GM23338 (cell line): ENCODE data around the gene BIRC5. TPM values are rescaled to one million over a fixed set of nuclear protein-coding genes. Genes with fewer than 3 reads are reported as not detected.

ENCODE experiments used
- ATAC-seq: fragments of 200-7000 bp; cut with Tn5 transposase; 3 replicates; pipeline ENCODE4 v1.9.1; 2020
- DNase-seq: peaks from one replicate; pipeline ENCODE4 v3.0.0-alpha.2; 2015; ENCODE audit warnings: low spot score
- H2AFZ ChIP-seq: fragments of 200-600 bp; sonication (generic); 2 replicates; pipeline ENCODE4 v1.8.0; 2016; ENCODE audit warnings: antibody characterized with exemption, mild to moderate bottlenecking, moderate library complexity
- H3F3A ChIP-seq: fragments of 200-600 bp; sonication (generic); replicated peaks from 2 replicates; pipeline ENCODE4 v1.8.0; 2017; ENCODE audit warnings: antibody characterized with exemption, mixed run types, low read depth
- H3K27ac ChIP-seq: fragments of 200-600 bp; sonication (generic); 2 replicates; pipeline ENCODE4 v1.6.1; 2016; ENCODE audit warnings: low read depth
- H3K27me3 ChIP-seq: fragments of 200-600 bp; sonication (generic); 2 replicates; pipeline ENCODE4 v1.8.0; 2016; ENCODE audit warnings: mild to moderate bottlenecking, mixed run types, moderate library complexity; ENCODE audit not compliant: insufficient read depth
- H3K36me3 ChIP-seq: fragments of 200-600 bp; sonication (generic); 2 replicates; pipeline ENCODE4 v1.8.0; 2016; ENCODE audit warnings: mild to moderate bottlenecking; ENCODE audit not compliant: insufficient read depth
- H3K4me1 ChIP-seq: fragments of 200-600 bp; sonication (generic); 2 replicates; pipeline ENCODE4 v1.8.0; 2016; ENCODE audit warnings: mild to moderate bottlenecking, moderate library complexity; ENCODE audit not compliant: insufficient read depth
- H3K4me2 ChIP-seq: fragments of 200-600 bp; sonication (generic); 2 replicates; pipeline ENCODE4 v1.7.1; 2017; ENCODE audit warnings: mixed run types
- H3K4me3 ChIP-seq: fragments of 200-600 bp; sonication (generic); 2 replicates; pipeline ENCODE4 v1.6.1; 2016; ENCODE audit warnings: mixed run types
- H3K79me2 ChIP-seq: fragments of 200-600 bp; sonication (generic); replicated peaks from 2 replicates; pipeline ENCODE4 v1.8.0; 2017; ENCODE audit warnings: mild to moderate bottlenecking; ENCODE audit not compliant: insufficient read depth
- H3K9me2 ChIP-seq: fragments of 200-600 bp; sonication (generic); 2 replicates; pipeline ENCODE4 v1.8.0; 2017; ENCODE audit not compliant: insufficient read depth
- H4K20me1 ChIP-seq: fragments of 200-600 bp; sonication (generic); replicated peaks from 2 replicates; pipeline ENCODE4 v1.8.0; 2017; ENCODE audit warnings: mild to moderate bottlenecking; ENCODE audit not compliant: insufficient read depth
- H3K27ac Mint-ChIP-seq: 2 replicates; pipeline ENCODE4 v1.8.0; 2020; ENCODE audit warnings: inconsistent platforms, mild to moderate bottlenecking, moderate library complexity, mixed read lengths
- H3K27me3 Mint-ChIP-seq: 3 replicates; pipeline ENCODE4 v1.8.0; 2022; ENCODE audit warnings: low read depth, mild to moderate bottlenecking, moderate library complexity, mixed read lengths, inconsistent platforms; ENCODE audit not compliant: insufficient read depth, poor library complexity
- H3K36me3 Mint-ChIP-seq: 3 replicates; pipeline ENCODE4 v1.8.0; 2021; ENCODE audit warnings: low read depth, mild to moderate bottlenecking, inconsistent platforms, moderate library complexity, mixed read lengths
- H3K4me1 Mint-ChIP-seq: 3 replicates; pipeline ENCODE4 v1.8.0; 2020; ENCODE audit warnings: mild to moderate bottlenecking, inconsistent platforms, mixed read lengths
- H3K4me3 Mint-ChIP-seq: 3 replicates; pipeline ENCODE4 v1.8.0; 2021; ENCODE audit warnings: moderate library complexity, mild to moderate bottlenecking, inconsistent platforms, mixed read lengths
- H3K9me3 Mint-ChIP-seq: 3 replicates; pipeline ENCODE4 v1.8.0; 2020; ENCODE audit warnings: moderate library complexity, mild to moderate bottlenecking, inconsistent platforms, mixed read lengths
- EZH2 ChIP-seq: fragments of 200-600 bp; sonication (generic); IDR thresholded peaks from one replicate; pipeline ENCODE4 v1.8.0; 2017; ENCODE audit warnings: antibody characterized with exemption, mild to moderate bottlenecking, low read depth; ENCODE audit not compliant: unreplicated experiment
- NANOG ChIP-seq: IDR thresholded peaks from 2 replicates; pipeline ENCODE4 v1.6.1; 2016; ENCODE audit warnings: antibody characterized with exemption, borderline replicate concordance
- REST ChIP-seq: IDR thresholded peaks from one replicate; pipeline ENCODE4 v1.6.1; 2018; ENCODE audit warnings: antibody characterized with exemption; ENCODE audit not compliant: unreplicated experiment
- ZNF114 ChIP-seq: fragments of 250-450 bp; sonication (Bioruptor Pico); IDR thresholded peaks from 2 replicates; pipeline ENCODE4 v1.5.0; 2020; ENCODE audit warnings: mild to moderate bottlenecking, moderate library complexity
- ZNF462 ChIP-seq: fragments of 250-450 bp; sonication (Bioruptor Pico); IDR thresholded peaks from 2 replicates; pipeline ENCODE4 v1.5.0; 2020; ENCODE audit warnings: mild to moderate bottlenecking, moderate library complexity
- polyA plus RNA-seq: library from polyadenylated mRNA; unstranded; fragments of >200 nt; fragmentation: Nextera tagmentation; extraction: Ambion mirVana; gene quantifications from 2 replicates; pipeline ENCODE4 v1.2.1, GENCODE V29; 2016
- total RNA-seq: library from RNA; depleted of rRNA; stranded (reverse); fragments of >200 nt; shearing (Covaris generic); gene quantifications from 2 replicates; pipeline ENCODE4 v1.2.3, GENCODE V29; 2014

The BIRC5 gene
- total and polyA plus RNA-seq, 2 experiments from 2014 or later = 89.7 to 111 TPM

GRCh38 chr17:78180508-78180907, 33.5 kb upstream of the BIRC5 start:
- Mint-ChIP-seq H3K4me1 (peaks cover 26% of the 10 kb centered on the region), H3K36me3 (peaks cover 87% of the 10 kb centered on the region), H3K27ac (no peak overlapping the region), H3K4me3 (no peak overlapping the region; the same call in 2 of the 3 replicates), H3K9me3 (no peaks in the 10 kb centered on the region; the same call in 2 of the 3 replicates), H3K27me3 (peaks cover 7% of the 10 kb centered on the region)
- Histone ChIP-seq H4K20me1 (peaks cover 28% of the 10 kb centered on the region), H3K27me3 (no peaks in the 10 kb centered on the region), H3K4me1 (peaks cover 3% of the 10 kb centered on the region; the same call in 1 of the 2 replicates), H3F3A (peaks cover 8% of the 10 kb centered on the region; the same call in 1 of the 2 replicates), H3K79me2 (peaks cover 17% of the 10 kb centered on the region), H3K9me2 (no peaks in the 10 kb centered on the region), H3K4me2 (no peak overlapping the region), H2AFZ (no peak overlapping the region), H3K36me3 (peaks cover 46% of the 10 kb centered on the region), H3K27ac (no peak overlapping the region), H3K4me3 (no peak overlapping the region)
- DNase-seq (no peak), ATAC-seq (no peak)
- no peak for TF ChIP-seq REST
- no peak for TF ChIP-seq NANOG

GRCh38 chr17:78182504-78182903, 31.5 kb upstream of the BIRC5 start:
- TF ChIP-seq ZNF114 (CRISPR knock-in tag) = no peak
- TF ChIP-seq EZH2 = no peak
- no peak for TF ChIP-seq ZNF462 (CRISPR knock-in tag)
- no peaks in the 10 kb centered on the region for H3K27me3 ChIP-seq
- DNase-seq = no peak
- H3K9me3 Mint-ChIP-seq = no peaks in the 10 kb centered on the region; the same call in 2 of the 3 replicates
- peaks cover 9% of the 10 kb centered on the region; the same call in 1 of the 2 replicates for H3K4me1 ChIP-seq
- H4K20me1 ChIP-seq = peaks cover 26% of the 10 kb centered on the region
- peaks cover 15% of the 10 kb centered on the region for H3K4me1 Mint-ChIP-seq
- peaks cover 74% of the 10 kb centered on the region for H3K36me3 Mint-ChIP-seq
- H3K9me2 ChIP-seq = 0 out of 2 replicates have a peak, but pooled peaks cover 4% of the 10 kb centered on the region
- no peak overlapping the region for H3K27ac Mint-ChIP-seq
- ATAC-seq = no peak
- no peak overlapping the region for H3K27ac ChIP-seq
- peaks cover 27% of the 10 kb centered on the region for H3K79me2 ChIP-seq
- H2AFZ ChIP-seq = no peak overlapping the region
- no peak overlapping the region for H3K4me2 ChIP-seq
- no peak overlapping the region for H3K4me3 ChIP-seq
- peaks cover 7% of the 10 kb centered on the region for H3K27me3 Mint-ChIP-seq
- H3F3A ChIP-seq = 0 out of 2 replicates have a peak, but pooled peaks cover 7% of the 10 kb centered on the region
- H3K36me3 ChIP-seq = peaks cover 46% of the 10 kb centered on the region
- H3K4me3 Mint-ChIP-seq = no peak overlapping the region
